Activated CD4-positive, alpha-beta T cell treated with anti-CD3 and anti-CD28 coated beads, Interleukin-2, amount 10 ng/mL, durations not matched to agents 24 days and 14 days (primary cell): ENCODE data around the gene BNC2. TPM values are rescaled to one million over a fixed set of nuclear protein-coding genes. Genes with fewer than 3 reads are reported as not detected.

Source experiments
- DNase-seq: peaks from one replicate; pipeline ENCODE4 v3.0.0; 2022
- H3K27ac Mint-ChIP-seq: one replicate; pipeline ENCODE4 v1.8.0; 2022; ENCODE audit warnings: mild to moderate bottlenecking, mixed read lengths
- H3K27me3 Mint-ChIP-seq: one replicate; pipeline ENCODE4 v1.8.0; 2022; ENCODE audit warnings: mixed read lengths
- H3K36me3 Mint-ChIP-seq: one replicate; pipeline ENCODE4 v1.8.0; 2022; ENCODE audit warnings: low read depth, mild to moderate bottlenecking, mixed read lengths
- H3K4me1 Mint-ChIP-seq: one replicate; pipeline ENCODE4 v1.8.0; 2021; ENCODE audit warnings: mixed read lengths
- H3K4me3 Mint-ChIP-seq: one replicate; pipeline ENCODE4 v1.8.0; 2022; ENCODE audit warnings: mild to moderate bottlenecking, moderate library complexity, mixed read lengths
- H3K9me3 Mint-ChIP-seq: one replicate; pipeline ENCODE4 v1.8.0; 2021; ENCODE audit warnings: mixed read lengths
- intact Hi-C: fragments of 100-400 bp; cut with micrococcal nuclease; formaldehyde crosslinking; loops from one replicate; pipeline ENCODE4 v1.15.1; 2023
- total RNA-seq: library from RNA; stranded (reverse); gene quantifications from 2 replicates; pipeline ENCODE4 v1.2.3, GENCODE V29; 2022

Gene BNC2
- total RNA-seq, 1 donor from 2014 or later = not detected

- DNase-seq = no peak
- H3K9me3 Mint-ChIP-seq = no peaks in the 10 kb centered on the region
- H3K36me3 Mint-ChIP-seq = no peaks in the 10 kb centered on the region
- intact Hi-C loops = no loop called here
- no peak overlapping the region for H3K27ac Mint-ChIP-seq
- no peak overlapping the region for H3K4me3 Mint-ChIP-seq
- no peaks in the 10 kb centered on the region for H3K4me1 Mint-ChIP-seq
- no peaks in the 10 kb centered on the region for H3K27me3 Mint-ChIP-seq
Measured at GRCh38 chr9:16633794-16634193, 236.7 kb downstream of the BNC2 start.

- intact Hi-C loops = no loop called here
- H3K4me1 Mint-ChIP-seq = no peaks in the 10 kb centered on the region
- no peak overlapping the region for H3K4me3 Mint-ChIP-seq
Measured at GRCh38 chr9:16628413-16628812, 242.1 kb downstream of the BNC2 start.

GRCh38 chr9:16627967-16628366 is 242.5 kb downstream of the BNC2 start:
- Mint-ChIP-seq H3K4me1 (no peaks in the 10 kb centered on the region), H3K27me3 (no peaks in the 10 kb centered on the region), H3K36me3 (no peaks in the 10 kb centered on the region), H3K27ac (no peak overlapping the region), H3K4me3 (no peak overlapping the region), H3K9me3 (no peaks in the 10 kb centered on the region)
- no peak for DNase-seq
- intact Hi-C loops = no loop called here

More at GRCh38 chr9:16628413-16628812, 242.1 kb downstream of the BNC2 start:
- H3K36me3 Mint-ChIP-seq = no peaks in the 10 kb centered on the region
- H3K27ac Mint-ChIP-seq = no peak overlapping the region
- H3K9me3 Mint-ChIP-seq = no peaks in the 10 kb centered on the region
- H3K27me3 Mint-ChIP-seq = no peaks in the 10 kb centered on the region
- no peak for DNase-seq

GRCh38 chr9:16627521-16627920 is 242.9 kb downstream of the BNC2 start:
- no peak overlapping the region for H3K4me3 Mint-ChIP-seq
- H3K9me3 Mint-ChIP-seq = no peaks in the 10 kb centered on the region
- H3K27me3 Mint-ChIP-seq = no peaks in the 10 kb centered on the region
- DNase-seq = no peak
- no peak overlapping the region for H3K27ac Mint-ChIP-seq
- no peaks in the 10 kb centered on the region for H3K4me1 Mint-ChIP-seq
- intact Hi-C loops = no loop called here
- H3K36me3 Mint-ChIP-seq = no peaks in the 10 kb centered on the region

GRCh38 chr9:16626577-16627130 is 243.8 kb downstream of the BNC2 start:
- intact Hi-C loops = no loop called here
- Mint-ChIP-seq H3K4me3 (no peak overlapping the region), H3K4me1 (no peaks in the 10 kb centered on the region), H3K27me3 (no peaks in the 10 kb centered on the region), H3K27ac (no peak overlapping the region), H3K36me3 (no peaks in the 10 kb centered on the region), H3K9me3 (no peaks in the 10 kb centered on the region)
- no peak for DNase-seq

GRCh38 chr9:16625811-16626210 is 244.7 kb downstream of the BNC2 start:
- intact Hi-C loops = no loop called here
- Mint-ChIP-seq H3K4me1 (no peaks in the 10 kb centered on the region), H3K9me3 (no peaks in the 10 kb centered on the region), H3K4me3 (no peak overlapping the region), H3K27ac (no peak overlapping the region), H3K27me3 (no peaks in the 10 kb centered on the region), H3K36me3 (no peaks in the 10 kb centered on the region)
- DNase-seq = no peak

GRCh38 chr9:16625161-16625631 is 245.3 kb downstream of the BNC2 start:
- intact Hi-C loops = no loop called here
- H3K27ac Mint-ChIP-seq = no peak overlapping the region
- no peaks in the 10 kb centered on the region for H3K9me3 Mint-ChIP-seq
- no peaks in the 10 kb centered on the region for H3K27me3 Mint-ChIP-seq
- no peaks in the 10 kb centered on the region for H3K4me1 Mint-ChIP-seq
- DNase-seq = no peak
- H3K4me3 Mint-ChIP-seq = no peak overlapping the region
- H3K36me3 Mint-ChIP-seq = no peaks in the 10 kb centered on the region

GRCh38 chr9:16624744-16625117 is 245.7 kb downstream of the BNC2 start:
- H3K36me3 Mint-ChIP-seq = no peaks in the 10 kb centered on the region
- intact Hi-C loops = no loop called here

GRCh38 chr9:16623989-16624743 is 246.3 kb downstream of the BNC2 start:
- intact Hi-C loops = no loop called here
- H3K36me3 Mint-ChIP-seq = no peaks in the 10 kb centered on the region
- H3K4me1 Mint-ChIP-seq = no peaks in the 10 kb centered on the region
- H3K27ac Mint-ChIP-seq = no peak overlapping the region
- no peak for DNase-seq
- H3K9me3 Mint-ChIP-seq = no peaks in the 10 kb centered on the region
- H3K27me3 Mint-ChIP-seq = no peaks in the 10 kb centered on the region
- H3K4me3 Mint-ChIP-seq = no peak overlapping the region

More at GRCh38 chr9:16624744-16625117, 245.7 kb downstream of the BNC2 start:
- Mint-ChIP-seq H3K9me3 (no peaks in the 10 kb centered on the region), H3K4me3 (no peak overlapping the region), H3K27ac (no peak overlapping the region), H3K4me1 (no peaks in the 10 kb centered on the region), H3K27me3 (no peaks in the 10 kb centered on the region)
- DNase-seq = no peak

- Mint-ChIP-seq H3K36me3 (no peaks in the 10 kb centered on the region), H3K27me3 (no peaks in the 10 kb centered on the region), H3K4me3 (no peak overlapping the region), H3K9me3 (no peaks in the 10 kb centered on the region), H3K4me1 (no peaks in the 10 kb centered on the region), H3K27ac (no peak overlapping the region)
- no peak for DNase-seq
- intact Hi-C loops = no loop called here
Measured at GRCh38 chr9:16622541-16622940, 247.9 kb downstream of the BNC2 start.

- DNase-seq = no peak
- no peaks in the 10 kb centered on the region for H3K9me3 Mint-ChIP-seq
- no peak overlapping the region for H3K4me3 Mint-ChIP-seq
- H3K27ac Mint-ChIP-seq = no peak overlapping the region
- H3K36me3 Mint-ChIP-seq = no peaks in the 10 kb centered on the region
- H3K4me1 Mint-ChIP-seq = no peaks in the 10 kb centered on the region
- intact Hi-C loops = no loop called here
- no peaks in the 10 kb centered on the region for H3K27me3 Mint-ChIP-seq
Measured at GRCh38 chr9:16619914-16620520, 250.5 kb downstream of the BNC2 start.

GRCh38 chr9:16619402-16619801 is 251.1 kb downstream of the BNC2 start:
- no peaks in the 10 kb centered on the region for H3K27me3 Mint-ChIP-seq
- DNase-seq = no peak
- H3K9me3 Mint-ChIP-seq = no peaks in the 10 kb centered on the region
- H3K27ac Mint-ChIP-seq = no peak overlapping the region
- no peak overlapping the region for H3K4me3 Mint-ChIP-seq
- no peaks in the 10 kb centered on the region for H3K36me3 Mint-ChIP-seq
- intact Hi-C loops = no loop called here
- no peaks in the 10 kb centered on the region for H3K4me1 Mint-ChIP-seq

- Mint-ChIP-seq H3K27me3 (no peaks in the 10 kb centered on the region), H3K4me1 (no peaks in the 10 kb centered on the region), H3K4me3 (no peak overlapping the region), H3K9me3 (no peaks in the 10 kb centered on the region), H3K36me3 (no peaks in the 10 kb centered on the region), H3K27ac (no peak overlapping the region)
- intact Hi-C loops = no loop called here
- no peak for DNase-seq
Measured at GRCh38 chr9:16618524-16618923, 251.9 kb downstream of the BNC2 start.

GRCh38 chr9:16616686-16617085 is 253.8 kb downstream of the BNC2 start:
- intact Hi-C loops = no loop called here
- Mint-ChIP-seq H3K4me1 (no peaks in the 10 kb centered on the region), H3K27ac (no peak overlapping the region), H3K4me3 (no peak overlapping the region), H3K36me3 (no peaks in the 10 kb centered on the region), H3K27me3 (no peaks in the 10 kb centered on the region), H3K9me3 (no peaks in the 10 kb centered on the region)
- DNase-seq = no peak
